Stimulated activated CD8-positive, alpha-beta memory T cell treated with anti-CD3 and anti-CD28 coated beads, Interleukin-4, amount 100 ng/mL, for 1 hour (primary cell): ENCODE results near the gene HCN2.

ENCODE experiments used
- DNase-seq, 2 donors: peaks; one replicate each; pipeline ENCODE4 v3.0.0-alpha.2; 2020; ENCODE audit warnings: low read depth in 2 of 2, low spot score in 1 of 2

HCN2 gene

DNA sequence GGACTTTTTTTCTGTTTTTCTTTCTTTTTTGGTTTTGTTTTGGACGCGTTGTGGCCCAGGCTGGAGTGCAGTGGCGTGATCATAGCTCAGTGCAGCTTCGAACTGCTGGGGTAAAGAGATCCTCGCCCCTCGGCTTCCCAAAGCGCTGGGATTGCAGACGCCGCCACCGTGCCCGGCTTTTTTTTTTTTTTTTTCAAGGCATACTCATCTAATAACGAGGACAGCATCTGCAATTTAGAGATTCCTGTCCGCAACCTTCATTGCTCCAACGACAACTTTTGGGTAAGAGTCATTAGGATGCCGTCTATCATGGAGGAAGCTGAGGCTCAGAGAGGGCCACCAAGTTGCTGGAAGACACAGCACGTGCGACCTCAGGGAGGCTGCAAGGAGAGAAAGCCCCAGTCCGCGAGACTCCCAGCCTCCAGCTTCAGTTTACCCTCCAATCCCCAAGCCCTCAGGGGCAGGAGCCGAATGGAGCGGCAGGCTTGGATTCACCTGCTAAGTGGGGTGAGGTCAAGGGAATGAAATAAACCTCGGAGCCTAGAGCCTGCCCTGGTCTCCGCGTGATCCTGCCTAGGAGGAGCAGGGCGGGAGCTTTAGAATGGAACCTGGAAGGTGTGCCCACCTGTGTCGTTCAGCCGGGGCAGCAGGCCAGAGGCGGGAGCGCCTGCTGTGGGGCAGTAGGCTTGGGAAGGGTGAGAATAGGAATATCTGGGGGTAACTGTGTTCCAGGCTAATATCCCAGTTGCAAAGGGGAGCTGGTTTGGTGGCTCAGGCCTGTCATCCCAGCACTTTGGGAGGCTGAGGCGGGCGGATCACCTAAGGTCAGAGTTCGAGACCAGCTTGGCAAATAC lies 44.3 kb downstream of the HCN2 start:
- no peak for DNase-seq

DNA sequence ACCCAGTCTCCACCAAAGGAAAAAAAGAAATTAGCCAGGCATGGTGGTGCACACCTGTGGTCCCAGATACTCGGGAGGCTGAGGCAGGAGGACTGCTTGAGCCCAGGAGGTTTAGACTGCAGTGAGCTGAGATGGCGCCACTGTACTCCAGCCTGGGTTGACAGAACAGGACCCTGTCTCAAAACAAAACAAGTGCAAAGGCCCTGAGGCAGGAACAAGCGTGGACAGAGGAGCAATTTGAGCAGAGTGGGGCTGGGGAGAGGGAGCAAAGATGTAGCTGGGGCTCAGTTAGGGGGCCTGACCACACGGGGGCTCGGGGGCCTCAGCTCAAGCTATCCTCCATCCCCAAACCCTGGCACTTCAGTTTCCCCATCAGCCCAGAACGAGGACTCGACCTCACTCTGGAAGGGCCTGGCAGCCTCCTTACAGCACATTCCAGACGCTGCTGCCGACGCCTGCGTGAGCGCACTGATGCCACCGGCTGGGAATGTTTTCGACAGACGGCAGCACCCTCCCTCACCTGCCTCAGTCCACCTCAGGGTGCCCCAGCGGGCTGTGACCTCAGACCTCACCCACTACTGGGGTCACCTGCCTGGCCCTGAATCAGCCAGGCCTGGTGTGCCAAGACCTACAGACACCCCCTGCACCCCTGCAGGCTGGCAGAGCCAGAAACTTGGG lies 45.4 kb downstream of the HCN2 start:
- DNase-seq = no peak

DNA sequence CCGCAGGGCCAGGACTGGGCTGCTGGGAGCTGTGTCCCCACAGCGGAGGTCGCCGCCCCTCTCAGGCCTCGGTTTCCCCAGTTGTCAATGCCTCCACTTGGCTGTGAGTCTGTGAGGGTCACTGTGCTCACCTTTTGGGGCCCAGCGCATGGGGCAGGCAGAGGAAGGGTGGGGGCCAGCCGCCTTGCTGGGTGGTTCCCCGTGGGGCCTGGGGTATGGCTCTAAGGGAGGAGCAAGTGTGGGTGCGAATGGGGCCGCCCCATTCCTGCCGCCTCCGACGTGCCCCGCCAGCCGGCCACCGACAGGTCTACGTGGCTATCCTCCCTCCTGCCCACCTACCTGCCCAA lies 49.2 kb downstream of the HCN2 start:
- no peak for DNase-seq

DNA sequence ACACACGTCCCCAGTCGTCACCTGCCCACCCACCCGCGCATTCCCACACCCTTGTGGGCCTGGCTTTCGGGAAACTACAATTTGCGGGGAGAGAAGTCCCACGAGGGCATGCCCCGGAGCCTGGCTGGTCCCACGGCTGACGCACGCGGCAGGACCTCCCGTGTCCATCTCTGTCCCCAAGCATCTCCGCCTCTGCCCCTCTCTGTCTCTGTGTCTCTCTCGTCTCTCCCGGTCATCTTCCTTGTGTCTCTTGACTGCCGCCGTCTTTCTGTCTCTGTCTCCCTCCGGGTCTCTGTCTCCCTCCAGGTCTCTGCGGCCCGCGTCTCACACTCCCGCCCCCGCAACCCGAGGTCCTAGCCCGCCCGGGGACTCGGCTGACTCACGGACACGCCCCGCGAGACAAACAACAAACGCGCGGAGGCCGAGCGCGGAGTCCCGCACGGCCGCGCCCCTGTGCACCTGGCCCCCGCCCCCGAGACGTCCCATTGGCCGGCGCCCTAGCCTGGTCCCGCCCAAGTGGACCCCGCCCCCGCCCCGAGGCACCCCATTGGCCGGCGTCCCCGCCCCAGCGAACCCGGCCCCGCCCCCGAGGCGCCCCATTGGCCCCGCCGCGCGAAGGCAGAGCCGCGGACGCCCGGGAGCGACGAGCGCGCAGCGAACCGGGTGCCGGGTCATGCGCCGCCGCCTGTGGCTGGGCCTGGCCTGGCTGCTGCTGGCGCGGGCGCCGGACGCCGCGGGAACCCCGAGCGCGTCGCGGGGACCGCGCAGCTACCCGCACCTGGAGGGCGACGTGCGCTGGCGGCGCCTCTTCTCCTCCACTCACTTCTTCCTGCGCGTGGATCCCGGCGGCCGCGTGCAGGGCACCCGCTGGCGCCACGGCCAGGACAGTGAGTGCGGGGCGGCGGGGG lies 49.8 kb downstream of the HCN2 start, which contains the start of gene FGF22:
Gene FGF22, plus strand, starts transcription at position 627 of the 908 bp plus-strand sequence. Its CDS starts 47 bp downstream, at position 674.
- peak; percentile 92 to 94 for DNase-seq

DNA sequence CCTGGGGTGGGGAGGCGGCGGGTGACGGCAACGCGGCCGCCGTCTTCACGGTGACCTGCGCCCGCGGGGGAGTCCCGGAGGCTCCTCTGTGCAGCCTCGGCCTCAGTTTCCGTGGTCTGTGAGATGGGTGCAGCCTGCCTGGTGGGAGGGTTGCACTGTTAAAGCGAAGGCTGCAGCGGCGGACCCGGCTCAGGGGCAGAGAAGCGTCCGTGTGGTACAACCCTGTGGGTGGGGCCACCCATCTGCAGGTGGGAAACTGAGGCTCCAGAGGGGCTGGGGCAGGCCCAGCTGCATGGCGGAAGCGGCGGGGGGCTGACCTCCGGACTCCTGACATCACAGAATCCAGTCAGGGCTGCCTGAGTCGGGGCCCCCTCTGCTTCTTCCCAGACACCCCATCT lies 50.5 kb downstream of the HCN2 start:
- no peak for DNase-seq

DNA sequence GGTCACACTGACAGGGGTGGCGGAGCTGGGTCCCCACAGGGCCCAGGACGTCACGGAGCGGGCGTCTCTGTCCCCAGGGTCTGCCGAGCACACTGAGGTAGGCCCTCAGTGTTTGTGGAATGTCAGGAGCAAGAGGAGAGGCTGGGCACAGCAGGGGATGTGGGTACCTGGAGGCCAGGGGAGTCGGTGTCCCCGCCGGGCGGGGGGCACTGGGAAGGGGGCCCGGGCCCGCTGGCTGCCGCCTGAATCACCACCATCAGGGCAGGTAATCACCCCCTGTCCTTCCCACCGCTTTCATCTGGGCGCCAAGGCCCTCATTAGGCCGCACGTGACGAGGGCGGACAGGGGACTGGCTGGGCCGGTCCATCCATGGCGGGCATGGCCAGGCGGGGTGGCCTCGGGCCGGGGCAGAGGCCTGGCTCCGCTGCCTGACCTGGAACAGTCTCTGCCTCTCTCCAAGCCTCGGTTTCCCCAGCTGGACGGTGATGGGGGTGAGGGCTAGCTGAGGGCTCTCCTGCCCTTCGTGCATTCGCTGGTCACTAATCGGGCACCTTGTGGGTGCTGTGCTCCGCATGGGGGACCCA lies 51.0 kb downstream of the HCN2 start:
- no peak for DNase-seq

DNA sequence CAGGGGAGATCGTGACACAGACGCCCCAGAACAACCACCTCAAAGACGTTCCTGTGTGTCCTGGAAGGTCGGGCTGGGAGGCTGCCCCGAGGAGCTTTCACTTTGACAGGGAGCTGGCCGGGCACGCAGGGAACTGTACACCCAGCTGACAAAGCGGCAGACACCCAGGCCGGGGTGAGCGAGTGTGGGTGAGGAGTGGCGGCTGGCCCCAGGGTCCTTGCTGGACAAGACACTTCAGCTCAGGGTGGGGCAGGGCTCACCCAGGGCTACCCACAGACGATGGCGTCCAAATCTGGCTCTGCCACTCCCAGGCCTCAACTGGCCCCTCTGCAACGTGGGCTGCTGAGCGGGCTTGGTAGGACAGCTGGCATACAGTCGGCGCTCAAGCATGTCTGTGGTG lies 52.0 kb downstream of the HCN2 start:
- no peak for DNase-seq

DNA sequence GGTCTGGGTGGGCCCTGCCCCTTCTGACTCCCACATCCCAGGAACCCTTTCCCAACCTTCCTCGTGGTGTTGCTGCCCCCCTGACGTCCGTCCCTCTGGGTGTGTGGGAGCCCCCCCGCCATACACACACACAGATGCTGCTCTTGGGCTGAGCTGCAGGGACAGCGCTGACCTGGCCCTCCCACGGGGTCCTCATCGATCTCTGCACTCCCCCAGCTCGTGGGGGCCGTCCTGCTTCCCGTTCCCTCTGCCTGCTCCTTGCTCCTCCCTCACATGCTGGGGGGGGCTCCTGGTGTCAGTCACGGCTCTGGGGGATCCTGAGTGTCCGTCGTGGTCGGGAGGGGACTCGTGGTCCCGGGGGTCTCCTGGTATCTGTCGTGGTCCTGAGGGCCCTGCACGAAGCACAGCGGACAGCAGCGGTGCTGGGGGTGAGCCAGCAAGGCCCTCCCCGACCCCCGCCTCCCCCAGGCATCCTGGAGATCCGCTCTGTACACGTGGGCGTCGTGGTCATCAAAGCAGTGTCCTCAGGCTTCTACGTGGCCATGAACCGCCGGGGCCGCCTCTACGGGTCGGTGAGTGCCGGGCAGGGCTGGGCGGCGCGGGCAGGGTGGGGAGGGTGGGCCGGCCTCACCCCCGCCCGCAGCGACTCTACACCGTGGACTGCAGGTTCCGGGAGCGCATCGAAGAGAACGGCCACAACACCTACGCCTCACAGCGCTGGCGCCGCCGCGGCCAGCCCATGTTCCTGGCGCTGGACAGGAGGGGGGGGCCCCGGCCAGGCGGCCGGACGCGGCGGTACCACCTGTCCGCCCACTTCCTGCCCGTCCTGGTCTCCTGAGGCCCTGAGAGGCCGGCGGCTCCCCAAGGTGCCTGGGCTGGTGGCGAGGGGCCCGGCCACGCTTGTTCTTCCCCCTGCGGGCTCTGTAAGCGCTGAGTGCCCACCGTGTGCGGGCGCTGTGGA lies 53.4 kb downstream of the HCN2 start:
- DNase-seq = no peak

DNA sequence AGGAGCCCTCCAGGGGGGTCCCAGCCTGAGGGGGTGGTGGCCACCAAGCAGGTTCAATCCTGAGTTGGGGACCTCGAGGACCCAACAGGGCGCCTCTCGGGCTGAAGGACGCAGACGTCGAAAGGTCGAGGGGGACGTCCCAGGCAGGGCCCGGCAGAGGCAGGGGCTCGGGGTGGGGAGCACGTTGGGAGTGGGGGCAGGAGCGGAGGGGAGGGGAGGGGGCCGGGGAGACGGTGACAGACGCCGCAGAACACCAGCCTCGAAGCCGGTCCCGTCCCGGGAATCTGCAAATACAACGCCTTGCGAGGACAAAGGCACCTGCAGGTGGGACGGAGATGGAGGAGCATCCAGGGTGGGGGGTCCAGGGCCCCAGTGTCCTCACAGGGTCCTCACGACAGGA lies 54.1 kb downstream of the HCN2 start:
- DNase-seq = no peak

DNA sequence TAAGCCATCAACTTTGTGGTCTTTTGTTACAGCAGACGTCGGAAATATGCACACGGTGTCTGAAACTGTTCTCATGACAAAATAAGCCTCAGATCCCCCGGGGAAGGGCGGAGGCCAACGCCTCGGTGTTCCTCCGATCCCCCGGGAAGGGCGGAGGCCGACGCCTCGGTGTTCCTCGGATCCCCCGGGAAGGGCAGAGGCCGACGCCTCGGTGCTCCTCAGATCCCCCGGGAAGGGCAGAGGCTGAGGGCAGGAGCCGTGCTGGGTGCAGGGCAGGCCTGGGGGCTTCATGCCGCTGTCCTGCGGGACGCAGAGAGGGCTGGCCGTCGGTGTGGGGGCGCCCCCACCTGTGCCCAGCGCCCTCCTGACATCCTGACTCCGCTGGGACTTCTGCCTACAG lies 54.7 kb downstream of the HCN2 start:
- no peak for DNase-seq

DNA sequence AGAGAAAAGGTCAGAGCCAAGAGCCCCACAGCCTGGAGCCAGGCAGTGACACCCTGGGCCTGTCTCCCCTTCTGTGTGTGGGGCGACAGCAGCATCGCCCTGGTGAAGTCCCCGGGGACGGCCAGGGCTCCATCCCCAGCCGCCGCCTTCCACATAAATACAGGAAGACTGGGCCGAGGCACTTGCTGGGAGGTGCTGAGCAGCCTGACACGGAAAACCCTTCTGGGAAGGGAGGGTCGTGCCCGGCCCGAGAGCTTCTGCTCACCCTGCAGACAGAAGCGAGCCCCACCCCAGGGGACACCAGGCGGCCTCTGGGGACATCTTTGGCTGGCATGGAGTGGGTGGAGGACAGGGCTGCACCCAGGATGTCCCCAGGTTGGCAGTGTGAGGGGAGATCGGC lies 55.1 kb downstream of the HCN2 start:
- no peak for DNase-seq

DNA sequence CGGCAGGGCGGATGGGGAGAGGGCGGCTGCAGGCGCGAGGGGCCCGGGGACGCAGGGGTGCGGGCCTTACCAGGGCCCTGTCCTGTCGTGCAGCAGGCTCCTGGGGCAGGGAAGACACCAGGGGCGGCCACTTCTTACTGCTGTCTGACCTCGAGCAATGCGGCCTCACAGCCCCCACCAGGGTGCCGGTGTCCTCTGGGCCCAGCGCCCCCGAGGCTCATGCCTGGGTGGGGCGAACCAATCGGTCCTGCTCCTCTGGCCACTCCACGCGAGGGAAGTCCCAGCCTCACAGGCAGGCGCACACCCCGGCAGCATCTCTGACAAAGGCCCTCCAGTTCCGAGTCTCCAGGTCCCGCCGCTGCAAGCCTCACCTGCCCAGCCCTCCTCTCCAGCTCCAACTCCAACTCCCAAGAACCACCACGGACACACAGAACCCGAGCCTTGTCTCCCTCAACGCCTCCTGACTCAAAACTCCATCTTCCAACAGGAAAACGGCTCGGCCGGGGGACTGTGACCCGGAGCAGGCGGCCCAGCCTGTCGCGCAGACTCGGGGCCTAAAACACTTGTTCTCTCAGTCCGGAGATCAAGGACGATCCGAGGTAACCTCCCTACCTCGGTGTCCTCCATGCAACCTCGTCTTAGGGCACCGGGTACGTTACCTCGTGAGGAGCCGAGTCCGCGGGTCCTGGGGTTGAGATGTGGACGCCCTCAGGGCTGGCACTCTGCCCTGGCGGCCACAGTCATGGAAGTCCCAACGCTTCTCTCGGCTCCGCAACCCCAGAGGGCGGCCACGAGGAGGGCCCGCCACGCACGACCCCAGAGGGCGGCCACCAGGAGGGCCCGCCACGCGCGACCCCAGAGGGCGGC lies 56.5 kb downstream of the HCN2 start:
- no peak for DNase-seq

DNA sequence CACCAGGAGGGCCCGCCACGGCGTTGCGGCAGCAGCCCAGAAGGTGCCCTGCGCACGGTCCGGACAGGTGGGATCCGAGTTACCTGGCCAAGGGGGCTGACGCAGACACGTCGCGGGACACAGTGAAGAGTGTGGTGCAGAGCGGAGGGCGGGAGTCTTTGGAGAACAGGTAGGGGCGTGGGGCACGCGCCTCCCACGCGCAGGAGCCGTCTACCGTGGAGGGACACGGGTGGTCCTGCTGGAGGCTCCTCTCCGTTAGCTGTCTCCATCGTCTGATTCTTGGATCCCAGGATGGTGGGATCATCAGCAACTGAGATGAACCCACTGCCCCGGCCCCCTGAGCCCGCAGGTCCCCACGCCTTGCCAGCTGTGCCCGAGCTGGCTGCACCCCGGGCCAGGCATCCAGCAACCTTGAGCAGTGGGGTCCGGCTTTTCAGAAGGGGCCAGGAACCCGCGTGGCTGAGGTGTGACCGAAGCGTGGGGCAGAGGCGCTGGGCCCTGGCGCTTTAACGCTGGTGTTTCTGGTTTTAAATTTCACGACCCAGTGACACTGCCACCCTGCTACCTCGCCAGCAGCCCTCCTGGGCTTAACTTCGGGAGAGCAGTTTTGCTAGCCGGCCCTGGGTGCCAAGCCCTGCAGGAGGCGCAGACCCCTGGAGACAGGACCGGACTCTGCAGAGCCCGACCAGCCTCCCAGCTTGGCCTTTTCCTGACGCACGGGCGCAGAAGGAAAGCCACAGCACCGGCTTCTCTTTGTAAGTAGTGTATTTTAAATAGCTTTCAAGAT lies 57.3 kb downstream of the HCN2 start:
- DNase-seq = no peak

DNA sequence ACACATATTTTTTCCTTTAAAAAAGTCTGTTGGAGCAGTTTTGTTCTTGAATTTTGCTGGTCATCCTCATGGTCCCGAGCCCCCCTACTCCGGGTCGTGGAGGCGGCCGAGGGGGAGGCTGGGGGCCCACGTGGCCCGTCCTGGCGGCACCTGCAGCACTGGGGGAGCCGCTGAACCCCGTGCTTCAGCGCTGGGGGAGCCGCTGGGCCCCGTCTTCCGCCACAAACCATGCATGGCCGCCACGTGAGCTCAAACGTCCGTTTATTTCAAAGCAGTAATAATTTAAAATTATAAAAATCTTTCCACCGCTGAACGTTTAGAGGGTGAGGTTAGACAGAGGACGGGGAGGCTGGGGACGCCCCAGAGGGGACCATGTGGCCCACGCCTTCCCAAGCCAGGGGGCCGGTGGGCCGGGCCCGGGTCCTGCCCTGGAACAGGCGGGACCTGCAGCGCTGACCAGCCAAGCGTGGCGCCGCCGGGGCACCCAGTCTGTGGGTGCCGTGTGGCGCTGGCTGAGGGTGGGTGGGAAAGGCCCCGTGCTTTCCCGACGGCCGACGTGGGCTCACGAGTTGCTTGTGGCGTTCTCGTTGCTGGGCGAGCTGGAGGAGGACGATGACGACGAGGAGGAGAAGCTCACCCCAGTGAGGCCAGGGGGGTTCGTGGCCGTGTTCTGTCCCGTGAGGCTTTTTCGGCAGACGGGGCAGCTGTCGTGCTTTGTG lies 58.0 kb downstream of the HCN2 start:
- DNase-seq = no peak

DNA sequence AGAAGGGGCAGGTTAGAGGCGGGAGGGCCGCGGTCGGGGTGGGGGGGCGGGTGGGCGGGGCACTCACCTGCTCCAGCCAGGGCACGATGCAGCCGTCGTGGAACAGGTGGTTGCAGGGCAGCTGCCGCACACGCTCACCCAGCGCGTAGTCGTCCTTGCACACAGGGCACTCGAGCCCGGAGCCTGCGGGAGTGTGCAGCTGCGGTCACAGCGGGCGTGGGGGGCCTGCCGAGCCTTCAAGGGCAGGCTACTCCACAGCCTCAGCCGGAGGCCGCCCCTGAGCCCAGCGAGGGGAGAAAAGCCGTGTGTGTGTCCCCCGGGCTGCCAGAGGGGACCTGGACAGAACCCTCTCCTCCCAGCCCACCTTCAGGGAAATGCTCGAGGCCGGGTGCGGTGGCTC lies 58.6 kb downstream of the HCN2 start:
- no peak for DNase-seq

DNA sequence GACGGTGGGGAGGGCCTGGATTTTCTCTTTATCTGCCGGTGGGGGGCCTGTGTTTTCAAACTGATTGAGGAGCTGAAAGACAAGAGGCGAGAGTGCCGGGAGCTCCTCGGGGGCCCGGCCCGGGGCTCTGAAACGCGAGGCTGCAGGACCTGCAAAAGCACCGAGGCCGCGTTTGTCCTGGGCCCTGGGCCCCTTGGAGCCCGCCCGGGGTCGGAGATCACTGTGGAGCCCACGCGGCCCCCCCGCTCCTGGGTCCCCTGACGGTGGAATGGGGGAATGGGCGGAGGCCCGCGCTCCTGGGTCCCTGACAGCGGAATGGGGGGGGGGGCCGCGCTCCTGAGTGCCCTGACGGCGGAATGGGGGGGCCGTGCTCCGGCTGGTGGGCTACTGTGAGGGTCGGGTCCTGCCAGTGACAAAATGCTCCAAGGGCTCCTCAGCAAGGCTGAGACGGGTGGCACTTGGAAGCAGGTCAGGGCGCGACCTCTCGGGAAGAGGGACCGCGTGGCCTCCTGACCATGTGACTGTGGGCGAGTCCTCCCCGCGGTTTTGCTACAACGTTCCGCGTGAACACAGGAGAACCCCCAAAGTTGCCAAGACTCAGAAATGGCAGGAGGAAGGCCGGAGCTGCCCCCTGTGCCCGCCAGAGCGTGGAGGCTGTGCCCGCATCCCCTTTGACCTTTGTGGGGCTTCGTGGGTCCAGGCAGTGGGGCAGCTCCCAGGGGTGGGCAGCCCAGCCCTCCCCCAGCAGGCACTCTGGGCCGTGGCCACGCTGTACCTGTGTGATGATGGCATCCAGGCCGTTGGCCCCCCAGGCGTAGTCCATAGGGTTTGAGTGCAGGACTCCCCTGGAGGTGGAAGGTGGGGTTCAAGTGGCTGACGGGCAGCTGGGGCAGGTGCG lies 59.5 kb downstream of the HCN2 start:
- DNase-seq = no peak

DNA sequence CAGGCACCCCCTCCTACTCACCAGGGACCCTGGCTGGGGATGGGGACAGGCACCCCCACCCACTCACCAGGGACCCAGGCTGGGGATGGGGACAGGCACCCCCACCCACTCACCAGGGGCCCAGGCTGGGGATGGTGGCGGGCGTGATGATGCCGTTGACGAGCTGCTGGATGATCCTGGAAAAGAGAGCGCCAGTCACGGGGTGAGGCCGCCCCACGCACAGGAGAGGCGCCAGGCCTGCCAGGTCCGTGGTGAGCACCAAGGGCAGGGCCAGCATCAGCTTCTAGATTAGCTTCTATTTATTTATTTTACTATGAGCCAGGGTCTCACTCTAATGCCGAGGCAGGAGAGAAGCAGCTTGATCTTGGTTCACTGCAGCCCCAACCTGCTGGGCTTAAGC lies 60.4 kb downstream of the HCN2 start:
- no peak for DNase-seq
